Epithelial cell of umbilical artery (primary cell): ENCODE results near the gene BIRC3. TPM values are rescaled to one million over a fixed set of nuclear protein-coding genes. Genes with fewer than 3 reads are reported as not detected.

Source experiments
- total RNA-seq: library from RNA; depleted of rRNA; stranded (reverse); fragments of >200 nt; gene quantifications from 2 replicates; pipeline ENCODE4 v1.2.3, GENCODE V29; 2014

BIRC3 gene
- 0.97 and 7.9 TPM in 2 replicates for total RNA-seq

DNA sequence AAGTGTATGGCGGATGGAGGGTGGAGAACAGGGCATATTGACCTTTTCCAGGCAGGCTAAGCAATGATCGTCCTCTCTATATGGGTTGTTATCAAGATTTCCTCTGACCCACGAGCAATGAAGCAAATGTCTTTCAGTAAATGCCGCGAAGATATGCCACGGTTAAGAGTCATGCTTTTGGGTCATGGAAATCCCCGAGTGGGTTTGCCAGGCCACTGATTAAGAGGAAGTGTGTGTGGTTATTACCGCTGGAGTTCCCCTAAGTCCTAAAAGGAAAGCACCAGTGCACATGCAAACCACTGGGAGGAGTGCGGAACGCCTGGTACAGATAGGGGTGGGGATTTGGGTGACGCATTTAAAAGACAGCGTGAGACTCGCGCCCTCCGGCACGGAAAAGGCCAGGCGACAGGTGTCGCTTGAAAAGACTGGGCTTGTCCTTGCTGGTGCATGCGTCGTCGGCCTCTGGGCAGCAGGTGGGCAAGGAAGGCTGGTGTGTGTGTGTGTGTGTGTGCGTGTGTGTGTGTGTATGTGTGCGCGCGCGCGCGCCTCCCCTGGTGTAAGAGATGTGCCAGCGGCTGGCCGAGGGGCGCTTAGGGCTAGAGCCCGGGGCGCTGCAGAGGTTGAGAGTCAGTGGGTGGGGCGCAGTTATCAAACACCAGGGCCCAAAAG, at the start of gene BIRC3:
Gene BIRC3, plus strand, starts transcription at position 386 of the 669 bp plus-strand sequence. CDS start 7,026 bp downstream, outside the sequence.

GRCh38 chr11:102346748-102347461, 29.6 kb downstream of the BIRC3 start, which contains the start of gene BIRC2:
Gene BIRC2 (plus strand): TSS chr11:102347214. CDS start chr11:102349855, 2,641 bp downstream.

Other genes starting within 250 kb of the BIRC3 start
- gene YAP1, start 207.0 kb upstream of the BIRC3 start, total RNA-seq, result 26.0 and 26.6 TPM in 2 replicates
- gene BIRC2, start 29.7 kb downstream of the BIRC3 start, total RNA-seq, result 61.2 and 70.2 TPM in 2 replicates
- 125 and 153 TPM in 2 replicates for gene TMEM123, start 135.3 kb downstream of the BIRC3 start, total RNA-seq
- gene MMP7, start 213.3 kb downstream of the BIRC3 start, total RNA-seq, result 0.30 and 0.97 TPM in 2 replicates